Activated CD8-positive, alpha-beta memory T cell treated with anti-CD3 and anti-CD28 coated beads, Interleukin-2, amount 50 U/mL, for 24 hours (primary cell): ENCODE measurements around the gene P2RX7.
A peak's percentile ranks its signal among the peaks of the same experiment; 100 is the strongest.
"Not testable (repeated sequence)": the region's sequence is repeated elsewhere in the genome, so short reads cannot be mapped to it uniquely, and the experiment has no call there.

Experiments used
- DNase-seq: peaks from one replicate; pipeline ENCODE4 v3.0.0-alpha.2; 2020; ENCODE audit errors: extremely low read depth

Gene P2RX7

GRCh38 chr12:121205491-121205890 lies 72.8 kb downstream of the P2RX7 start:
- no peak for DNase-seq

DNA sequence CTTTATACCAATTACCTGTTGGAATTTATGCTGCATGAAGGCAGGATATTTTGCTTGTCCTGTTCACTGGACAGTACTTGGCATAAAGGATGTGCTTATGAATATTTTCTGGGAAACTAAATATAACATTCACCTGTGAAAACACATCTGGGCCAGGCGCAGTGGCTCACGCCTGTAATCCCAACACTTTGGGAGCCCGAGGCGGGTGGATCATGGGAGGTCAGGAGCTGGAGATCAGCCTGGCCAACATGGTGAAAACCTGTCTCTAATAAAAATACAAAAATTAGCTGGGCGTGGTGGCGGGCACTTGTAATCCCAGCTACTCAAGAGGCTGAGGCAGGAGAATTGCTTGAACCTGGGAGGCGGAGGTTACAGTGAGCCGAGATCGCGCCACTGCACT lies 75.9 kb downstream of the P2RX7 start:
- DNase-seq: not testable (repeated sequence)

GRCh38 chr12:121209221-121209620 lies 76.5 kb downstream of the P2RX7 start:
- DNase-seq: no peak

DNA sequence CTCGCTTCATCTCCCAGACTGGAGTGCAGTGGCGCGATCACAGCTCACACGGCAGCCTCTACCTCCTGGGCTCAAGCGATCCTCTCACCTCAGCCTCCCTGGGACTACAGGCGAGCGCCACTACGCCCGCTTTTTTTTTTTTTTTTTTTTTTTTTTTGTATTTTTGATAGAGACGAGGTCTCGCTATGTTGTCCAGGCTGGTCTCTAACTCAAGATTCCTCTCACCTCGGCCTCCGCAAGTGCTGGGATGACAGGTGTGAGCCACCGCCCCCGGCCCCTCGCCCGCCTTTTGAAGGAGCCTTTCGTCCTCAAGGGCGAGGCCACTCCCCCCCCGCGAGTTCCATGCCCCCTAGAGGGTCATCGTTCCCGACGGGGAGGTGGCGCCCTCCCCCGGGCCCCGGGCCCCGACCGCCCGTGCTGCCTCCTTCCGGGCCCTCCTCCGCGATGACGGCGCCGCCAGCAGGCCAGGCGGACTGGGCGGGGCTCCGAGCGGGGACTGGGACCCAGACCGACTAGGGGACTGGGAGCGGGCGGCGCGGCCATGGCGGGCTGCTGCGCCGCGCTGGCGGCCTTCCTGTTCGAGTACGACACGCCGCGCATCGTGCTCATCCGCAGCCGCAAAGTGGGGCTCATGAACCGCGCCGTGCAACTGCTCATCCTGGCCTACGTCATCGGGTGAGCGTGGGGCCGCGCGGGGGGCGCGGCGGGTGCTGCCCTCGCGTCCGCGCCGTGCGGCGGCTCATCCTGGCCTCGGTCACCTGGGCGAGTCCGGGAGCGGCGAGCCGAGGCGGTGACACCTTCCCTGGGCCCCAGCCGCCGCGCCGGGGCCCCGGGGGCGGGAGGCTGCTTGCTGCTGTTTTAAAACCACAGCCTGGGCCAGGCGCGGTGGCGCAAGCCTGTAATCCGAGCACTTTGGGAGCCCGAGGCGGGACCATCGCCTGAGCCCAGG lies 77.2 kb downstream of the P2RX7 start, which contains the start of gene P2RX4:
Gene P2RX4, plus strand, starts transcription at position 506 of the 949 bp plus-strand sequence. Its CDS starts 36 bp downstream, at position 542.
- DNase-seq: peak; percentile 59

DNA sequence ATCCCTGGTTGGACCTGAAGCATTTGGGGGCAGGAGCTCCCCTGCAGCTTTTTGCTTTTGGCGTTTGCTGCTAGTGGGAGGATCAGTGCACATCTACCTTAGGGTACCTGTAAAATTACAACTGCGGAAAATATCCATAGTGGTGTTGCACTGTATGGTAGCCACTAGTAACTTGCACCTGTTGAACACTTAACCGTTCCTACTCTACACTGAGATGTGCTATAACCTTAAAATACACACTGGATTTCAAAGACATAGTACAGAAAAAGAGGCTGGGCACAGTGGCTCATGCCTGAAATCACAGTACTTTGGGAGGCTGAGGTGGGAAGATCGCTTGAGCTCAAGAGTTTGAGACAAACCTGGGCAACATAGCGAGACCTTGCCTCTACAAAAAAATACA lies 80.2 kb downstream of the P2RX7 start:
- DNase-seq: no peak

GRCh38 chr12:121214166-121214777 lies 81.6 kb downstream of the P2RX7 start:
- no peak for DNase-seq

DNA sequence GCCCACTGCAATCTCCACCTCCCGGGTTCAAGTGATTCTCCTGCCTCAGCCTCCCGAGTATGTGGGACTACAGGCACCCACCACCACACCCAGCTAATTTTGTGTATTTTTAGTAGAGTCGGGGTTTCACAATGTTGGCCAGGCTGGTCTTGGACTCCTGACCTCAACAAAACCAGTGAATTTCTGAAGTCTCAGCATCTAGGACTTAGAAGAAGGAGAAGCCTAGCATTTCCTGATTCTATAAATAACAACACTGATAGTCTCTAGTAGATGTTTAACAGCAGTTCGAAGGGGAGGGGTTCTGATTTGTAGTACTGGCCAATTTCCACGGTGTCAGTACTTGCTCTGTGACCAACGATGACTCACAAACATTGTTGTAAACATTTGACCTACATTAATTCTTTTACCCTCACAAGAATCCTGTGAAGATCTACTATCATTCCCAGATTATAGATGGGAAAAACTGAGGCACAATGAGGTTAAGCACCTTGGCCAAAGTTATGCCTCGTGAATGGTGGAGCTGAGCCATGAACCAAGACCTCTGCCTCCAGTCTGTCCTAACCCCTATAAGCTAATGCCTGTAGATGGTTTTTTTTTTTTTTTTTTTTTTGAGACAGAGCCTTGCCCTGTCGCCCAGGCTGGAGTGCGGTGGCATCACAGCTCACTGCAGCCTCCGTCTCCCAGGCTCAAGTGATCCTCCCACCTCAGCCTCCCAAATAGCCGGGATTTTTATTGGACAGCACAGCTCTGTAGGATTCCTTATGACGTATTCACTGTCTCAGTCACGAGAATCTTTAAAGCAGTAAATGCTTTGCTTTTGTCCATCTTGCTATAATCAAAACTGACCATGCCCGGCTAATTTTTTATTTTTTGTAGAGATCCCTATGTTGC lies 82.4 kb downstream of the P2RX7 start:
- no peak for DNase-seq

DNA sequence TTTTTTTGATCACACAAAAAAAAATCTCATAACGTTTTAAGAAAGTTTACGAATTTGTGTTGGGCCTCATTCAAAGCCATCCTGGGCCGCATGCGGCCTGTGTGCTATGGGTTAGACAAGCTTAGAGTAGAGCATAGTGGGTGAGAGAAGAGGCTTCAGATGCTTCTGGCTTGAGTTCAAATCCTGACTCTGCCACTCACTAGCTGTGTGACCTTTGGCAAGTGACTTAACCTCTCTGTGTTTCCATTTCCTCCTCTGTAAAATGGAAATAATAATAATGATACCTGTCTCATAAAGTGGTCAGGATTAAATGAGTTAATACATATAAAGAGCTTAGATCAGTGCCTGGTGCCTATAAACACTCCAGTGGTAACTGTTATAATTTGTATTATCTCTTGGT lies 83.4 kb downstream of the P2RX7 start:
- DNase-seq: no peak

DNA sequence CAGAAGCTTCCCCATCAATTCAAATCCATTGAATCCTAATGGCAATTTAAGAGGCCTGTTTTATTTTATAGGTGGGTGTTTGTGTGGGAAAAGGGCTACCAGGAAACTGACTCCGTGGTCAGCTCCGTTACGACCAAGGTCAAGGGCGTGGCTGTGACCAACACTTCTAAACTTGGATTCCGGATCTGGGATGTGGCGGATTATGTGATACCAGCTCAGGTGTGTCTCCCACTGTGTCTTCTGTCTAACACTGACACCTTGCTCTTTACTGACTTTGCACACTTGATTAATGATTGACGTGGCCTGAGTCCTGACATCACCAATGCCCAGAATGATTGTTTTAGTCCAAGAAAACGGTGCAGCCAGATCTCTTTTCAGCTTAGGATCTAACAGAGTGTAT lies 84.4 kb downstream of the P2RX7 start:
- DNase-seq: no peak

DNA sequence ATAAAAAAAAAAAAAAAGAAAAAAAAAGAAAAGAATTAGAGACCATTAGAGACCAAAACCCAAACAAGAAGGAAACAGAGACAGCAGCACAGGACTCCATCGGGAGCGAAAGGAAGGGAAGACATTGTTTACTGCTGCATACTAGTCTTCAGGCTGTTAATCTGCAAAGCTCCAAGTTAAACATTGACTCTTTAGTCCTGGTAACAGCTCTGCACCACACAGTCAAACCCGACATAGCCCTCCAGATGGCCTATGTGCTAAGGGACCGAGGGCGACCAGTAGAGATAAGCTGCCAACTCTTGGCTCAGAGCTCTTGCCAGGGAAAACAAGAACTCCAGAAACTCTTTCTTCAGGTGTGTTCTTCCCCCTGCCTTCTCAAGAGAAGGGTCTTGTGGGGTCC lies 85.1 kb downstream of the P2RX7 start:
- no peak for DNase-seq

DNA sequence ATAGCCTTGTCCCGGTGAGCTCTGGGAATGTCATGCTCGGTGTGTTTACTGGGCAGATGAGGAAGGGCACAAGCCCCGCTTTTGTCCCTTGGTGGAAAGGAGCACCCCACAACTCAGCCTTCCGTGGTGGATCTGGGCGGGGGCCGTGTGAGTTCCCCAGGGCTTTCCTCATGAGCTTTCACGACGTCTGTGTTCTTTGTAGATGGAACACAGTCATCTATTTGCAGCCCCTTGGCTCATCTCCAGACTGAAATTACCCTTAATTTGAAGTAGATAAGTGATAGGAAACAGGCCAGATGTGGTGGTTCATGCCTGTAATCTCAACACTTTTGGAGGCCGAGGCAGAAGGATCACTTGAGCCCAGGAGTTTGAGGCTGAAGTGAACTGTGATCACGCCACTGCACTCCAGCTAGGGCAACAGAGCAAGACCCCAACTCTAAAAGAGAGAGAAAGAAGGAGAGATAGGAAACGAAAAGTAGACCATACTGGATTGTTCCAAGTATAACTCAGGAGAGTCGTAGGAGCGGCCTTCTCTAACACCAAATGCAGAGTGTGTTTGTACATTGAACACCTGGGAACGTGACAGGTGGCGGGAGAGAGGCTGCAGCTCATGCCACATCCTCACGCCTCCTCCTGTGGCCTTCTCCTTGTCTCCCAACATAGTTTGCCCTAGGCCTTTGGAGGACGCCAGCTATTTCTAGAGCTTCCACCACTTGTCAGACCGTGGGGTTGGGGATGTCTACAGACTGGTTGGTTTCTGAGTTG lies 86.1 kb downstream of the P2RX7 start:
- no peak for DNase-seq

- DNase-seq: no peak
These were observed 86.8 kb downstream of the P2RX7 start for GRCh38 chr12:121219353-121219986.

DNA sequence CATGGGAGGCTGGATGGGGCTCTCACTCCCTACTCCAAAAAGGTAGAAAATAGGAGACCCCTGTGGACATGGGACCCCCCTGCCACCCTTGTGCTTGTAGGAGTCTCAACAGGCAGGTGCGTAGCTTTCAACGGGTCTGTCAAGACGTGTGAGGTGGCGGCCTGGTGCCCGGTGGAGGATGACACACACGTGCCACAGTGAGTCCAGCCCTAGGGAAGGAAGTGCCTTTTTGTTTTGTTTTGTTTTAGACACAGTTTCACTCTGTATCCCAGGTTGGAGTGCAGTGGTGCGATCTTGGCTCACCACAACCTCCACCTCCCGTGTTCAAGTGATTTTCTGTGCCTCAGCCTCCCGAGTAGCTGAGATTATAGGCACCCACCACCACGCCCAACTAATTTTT lies 90.2 kb downstream of the P2RX7 start:
- no peak for DNase-seq

- DNase-seq: no peak
These were observed 90.9 kb downstream of the P2RX7 start for GRCh38 chr12:121223292-121224285.

DNA sequence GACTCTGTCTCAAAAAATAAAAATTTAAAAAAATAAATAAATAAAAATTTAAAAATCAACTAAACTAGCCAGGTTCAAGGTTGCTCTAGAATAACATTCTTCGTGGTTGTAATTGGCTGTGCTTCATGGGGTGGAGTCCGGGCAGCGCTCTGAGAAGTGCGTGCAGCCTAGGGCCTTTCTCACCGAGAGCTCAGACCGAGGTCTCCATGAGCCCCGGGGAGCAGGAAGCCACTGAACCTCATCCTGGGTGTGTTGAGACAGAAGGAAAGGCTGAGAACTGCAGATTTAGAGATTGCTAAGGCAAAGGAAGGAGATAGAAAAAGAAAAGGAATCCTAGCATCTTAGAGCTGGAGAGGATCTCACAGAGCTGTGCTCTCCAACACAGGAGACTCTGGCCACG lies 91.9 kb downstream of the P2RX7 start:
- DNase-seq: no peak

DNA sequence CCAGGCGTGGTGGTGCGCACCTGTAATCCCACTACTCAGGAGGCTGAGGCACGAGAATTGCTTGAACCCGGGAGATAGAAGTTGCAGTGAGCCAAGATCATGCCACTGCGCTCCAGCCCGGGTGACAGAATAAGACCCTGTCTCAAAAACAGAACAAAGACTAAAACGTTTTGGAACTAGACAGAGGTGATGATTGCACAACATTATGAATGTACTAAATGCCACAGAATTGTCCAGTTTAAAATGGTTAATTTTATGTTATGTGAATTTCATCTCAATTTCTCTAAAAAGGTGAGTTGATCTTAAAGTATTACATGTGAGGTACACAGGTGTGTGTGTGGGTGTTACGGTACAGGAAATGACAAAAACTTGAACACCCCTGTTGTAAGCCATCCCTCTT lies 93.7 kb downstream of the P2RX7 start:
- DNase-seq: no peak

DNA sequence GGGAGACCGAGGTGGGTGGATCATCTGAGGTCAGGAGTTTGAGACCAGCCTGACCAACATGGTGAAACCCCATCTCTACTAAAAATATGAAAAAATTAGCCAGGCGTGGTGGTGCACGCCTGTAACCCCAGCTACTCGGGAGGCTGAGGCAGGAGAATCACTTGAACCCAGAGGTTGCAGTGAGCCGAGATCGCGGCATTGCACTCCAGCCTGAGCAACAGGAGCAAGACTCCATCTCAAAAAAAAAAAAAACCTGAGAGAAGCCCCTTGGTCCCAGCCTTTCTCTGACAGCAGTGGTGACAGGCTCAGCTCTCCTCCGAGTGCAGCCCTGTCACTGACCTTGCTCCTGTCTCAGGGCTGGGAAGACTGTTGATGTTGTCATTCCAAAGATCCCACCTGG lies 94.2 kb downstream of the P2RX7 start:
- DNase-seq: not testable (repeated sequence)

DNA sequence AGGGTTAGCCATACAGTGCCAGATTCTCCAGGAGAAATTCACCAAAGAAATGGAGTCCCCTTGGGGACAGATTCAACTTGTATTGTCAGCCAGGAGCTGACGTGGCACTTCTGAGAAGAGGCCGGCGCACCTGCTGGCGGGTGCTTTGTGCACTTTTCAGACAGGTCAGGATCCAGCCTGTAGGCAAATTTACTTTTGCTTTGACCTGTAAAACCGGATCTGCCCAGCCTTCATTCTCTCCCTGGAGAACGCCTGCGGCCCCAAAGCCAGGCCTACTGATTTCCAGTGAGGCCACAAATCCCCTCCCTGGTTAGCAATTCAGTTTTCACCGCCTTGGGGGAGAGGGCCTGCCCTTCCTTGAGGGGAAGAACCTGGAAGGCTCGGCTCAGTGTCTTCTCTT lies 94.6 kb downstream of the P2RX7 start:
- DNase-seq: no peak

DNA sequence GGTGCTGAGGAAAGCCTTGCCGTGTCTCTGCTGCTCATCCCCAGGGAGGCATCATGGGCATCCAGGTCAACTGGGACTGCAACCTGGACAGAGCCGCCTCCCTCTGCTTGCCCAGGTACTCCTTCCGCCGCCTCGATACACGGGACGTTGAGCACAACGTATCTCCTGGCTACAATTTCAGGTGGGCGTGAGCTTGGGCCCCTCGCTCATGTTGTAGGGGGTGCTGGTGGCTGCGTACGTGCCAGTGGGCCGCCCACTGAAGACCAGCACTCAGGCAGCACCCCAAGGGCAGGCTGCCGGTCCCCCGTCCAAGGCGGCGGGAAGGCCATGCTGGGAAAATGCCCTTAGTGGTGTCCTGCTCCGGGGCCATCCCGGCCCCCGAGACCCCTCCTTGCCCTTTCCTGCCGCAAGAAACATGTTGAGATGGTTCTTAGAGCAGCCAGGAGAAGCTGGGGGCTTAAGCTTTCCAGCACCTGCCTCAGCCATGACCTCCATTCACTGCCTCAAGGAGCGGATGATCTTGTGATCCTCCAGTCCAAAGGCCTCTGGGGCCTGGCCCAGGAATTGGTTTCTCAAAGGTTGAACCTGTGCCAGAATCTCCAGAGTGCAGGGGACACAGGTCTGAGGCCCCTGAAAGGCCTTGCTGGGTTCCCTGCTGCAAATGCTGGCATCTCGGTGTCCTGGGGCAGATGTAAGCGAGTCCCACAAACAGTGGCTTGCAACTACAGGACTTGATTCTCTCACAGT lies 96.4 kb downstream of the P2RX7 start:
- DNase-seq: no peak
